ENCODE data around the gene TRIM66. TPM values are rescaled to one million over a fixed set of nuclear protein-coding genes. Genes with fewer than 3 reads are reported as not detected.
A peak's percentile ranks its signal among the peaks of the same experiment; 100 is the strongest.
"Not testable (repeated sequence)": the region's sequence is repeated elsewhere in the genome, so short reads cannot be mapped to it uniquely, and the experiment has no call there.

The TRIM66 gene
- polyA plus RNA-seq, 1 donor: 3.8 TPM

DNA sequence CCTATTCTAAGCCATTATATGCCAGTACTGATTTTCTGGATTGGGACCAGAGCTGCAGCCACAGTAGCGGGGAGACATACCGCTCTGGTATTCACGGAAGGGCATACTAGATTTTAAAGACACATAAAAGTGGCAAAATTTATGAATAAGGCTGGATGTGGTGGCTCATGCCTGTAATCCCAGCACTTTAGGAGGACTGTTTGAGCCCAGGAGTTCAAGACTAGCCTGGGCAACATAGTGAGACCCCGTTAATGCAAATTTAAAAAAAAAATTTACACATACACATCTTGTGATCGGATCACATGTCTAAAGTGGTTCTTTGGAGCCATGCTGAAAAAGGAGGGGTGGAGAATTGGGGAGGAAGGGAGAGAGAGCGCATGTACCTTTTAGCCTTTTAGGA lies 9.1 kb upstream of the TRIM66 start:
- DNase-seq (ENCODE audit: low read depth): no peak

DNA sequence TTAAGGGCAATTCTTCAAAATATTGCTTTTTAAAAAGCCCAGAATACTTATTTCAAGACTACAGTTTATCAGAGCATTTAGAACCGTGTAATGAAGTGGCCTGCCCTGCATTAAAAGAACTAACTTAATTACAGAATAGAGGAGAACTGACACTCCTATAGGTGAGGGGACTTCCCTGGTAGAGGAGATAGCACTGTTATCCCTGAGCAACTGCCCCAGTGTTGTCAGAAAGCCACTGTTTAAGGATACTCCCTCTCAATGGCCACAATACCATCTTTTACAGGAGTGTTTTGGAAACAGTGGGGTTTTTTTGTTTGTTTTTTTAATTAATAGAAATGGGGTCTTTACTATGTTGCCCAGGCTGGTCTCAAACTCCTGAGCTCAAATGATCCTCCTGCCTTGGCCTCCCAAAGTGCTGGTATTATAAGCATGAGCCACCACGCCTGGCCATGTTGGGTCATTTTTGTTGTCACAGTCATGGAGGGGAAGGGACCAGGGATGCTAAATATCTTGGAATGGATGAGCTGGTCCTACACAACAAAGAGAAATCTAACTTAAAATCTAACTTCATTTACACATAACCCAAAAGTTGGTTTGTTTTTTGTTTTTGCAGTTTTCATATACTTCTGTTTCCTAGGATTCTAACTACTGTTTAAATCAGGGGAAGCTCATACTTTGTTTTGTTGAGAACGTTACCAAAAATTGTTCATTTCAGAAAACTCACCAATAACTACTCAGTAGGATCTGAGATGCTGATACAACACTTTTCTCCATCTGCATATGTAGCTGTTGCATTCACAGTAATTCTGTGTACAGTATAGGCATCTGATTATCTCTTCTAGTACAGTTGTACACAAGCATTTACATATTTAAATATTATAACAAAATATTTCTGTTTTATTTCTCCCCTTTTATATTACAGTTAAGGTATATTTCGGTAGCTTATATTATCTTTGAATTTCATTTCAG lies 8.2 kb upstream of the TRIM66 start:
- no peak for DNase-seq (ENCODE audit: low read depth)

DNA sequence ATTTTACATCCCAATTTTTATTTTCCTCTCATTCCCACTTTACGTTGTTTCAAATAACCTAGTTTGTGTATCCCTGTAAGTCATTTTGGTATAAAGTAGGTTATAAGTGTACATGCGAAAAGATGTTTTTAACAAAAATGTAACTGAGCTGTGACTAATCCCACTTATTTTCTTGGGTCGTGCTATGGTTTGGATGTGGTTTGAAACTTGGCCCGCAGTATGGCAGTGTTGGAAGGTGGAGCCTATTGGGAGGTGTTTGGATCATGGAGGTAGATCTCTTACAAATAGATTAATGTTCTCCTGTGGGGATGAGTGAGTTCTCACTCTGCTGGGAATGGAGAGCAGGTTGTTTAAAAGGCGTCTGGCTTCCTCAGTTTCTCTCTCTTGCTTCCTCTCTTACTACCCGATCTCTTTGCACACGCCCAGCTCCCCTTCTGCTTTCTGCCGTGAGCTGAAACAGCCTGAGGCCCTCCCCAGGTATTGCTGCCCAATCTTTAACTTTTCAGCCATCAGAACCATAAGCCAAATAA lies 7.3 kb upstream of the TRIM66 start:
- DNase-seq (ENCODE audit: low read depth): no peak

DNA sequence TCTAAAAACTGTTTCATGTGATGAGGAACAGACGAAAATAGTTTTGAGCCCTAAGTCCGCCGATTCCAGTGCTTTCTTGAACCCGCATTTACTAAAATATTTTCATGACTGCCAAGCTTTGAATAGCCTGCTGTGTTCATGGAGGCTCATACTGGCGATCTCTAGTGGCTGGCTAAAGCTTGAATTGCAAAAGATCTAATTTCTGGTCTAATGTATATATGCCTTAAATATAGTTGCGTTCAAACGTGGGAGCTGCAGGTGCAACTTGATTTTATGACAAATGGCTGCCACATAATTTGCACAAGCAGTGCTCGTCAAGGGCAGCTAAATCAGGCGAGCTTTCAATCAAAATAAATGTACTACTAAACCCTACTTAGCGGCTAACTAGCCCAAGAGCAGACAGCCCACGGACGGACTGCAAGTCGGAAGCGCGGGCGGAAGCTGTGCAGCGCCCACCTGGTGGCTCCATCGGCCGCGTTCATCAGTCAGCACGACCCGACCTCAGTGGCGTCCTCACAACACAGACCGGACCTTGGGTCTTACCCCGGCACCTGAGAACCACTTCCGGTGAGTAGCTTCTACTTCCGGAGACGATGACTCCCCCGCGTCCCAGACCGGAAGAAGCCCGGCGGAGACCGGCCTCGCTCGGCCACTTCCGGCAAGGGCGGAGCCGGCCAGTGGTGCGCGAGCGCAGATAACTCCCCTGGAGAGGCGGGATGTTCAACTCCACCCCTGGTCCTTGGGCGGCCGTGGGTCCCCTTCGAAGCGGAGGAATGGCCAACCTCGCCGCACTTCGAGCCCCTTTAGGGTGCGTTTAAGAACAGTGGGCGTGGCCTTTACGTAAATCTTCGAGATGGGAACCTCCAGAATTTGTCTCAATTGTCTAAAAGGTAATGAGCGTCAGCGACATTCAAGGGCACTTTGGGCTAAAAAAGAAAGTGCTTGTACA lies 6.2 kb upstream of the TRIM66 start:
- DNase-seq (ENCODE audit: low read depth): peak; percentile 91

DNA sequence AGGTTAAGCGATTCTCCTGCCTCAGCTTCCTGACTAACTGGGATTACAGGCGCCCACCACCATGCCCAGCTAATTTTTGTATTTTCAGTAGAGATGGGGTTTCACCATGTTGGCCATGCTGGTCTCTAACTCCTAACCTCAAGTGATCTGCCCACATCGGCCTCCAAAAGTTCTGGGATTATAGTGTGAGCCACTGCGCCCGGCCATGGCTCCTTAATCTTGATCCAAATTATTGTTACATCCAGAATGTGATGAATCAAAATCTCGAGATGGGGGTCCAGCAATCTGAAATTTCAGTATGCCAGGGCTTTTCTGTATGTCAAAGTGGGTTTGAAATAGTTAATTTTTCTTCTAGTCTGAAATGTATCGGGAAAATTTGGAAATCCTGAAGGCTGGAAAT lies 3.9 kb upstream of the TRIM66 start:
- no peak for DNase-seq (ENCODE audit: low read depth)

DNA sequence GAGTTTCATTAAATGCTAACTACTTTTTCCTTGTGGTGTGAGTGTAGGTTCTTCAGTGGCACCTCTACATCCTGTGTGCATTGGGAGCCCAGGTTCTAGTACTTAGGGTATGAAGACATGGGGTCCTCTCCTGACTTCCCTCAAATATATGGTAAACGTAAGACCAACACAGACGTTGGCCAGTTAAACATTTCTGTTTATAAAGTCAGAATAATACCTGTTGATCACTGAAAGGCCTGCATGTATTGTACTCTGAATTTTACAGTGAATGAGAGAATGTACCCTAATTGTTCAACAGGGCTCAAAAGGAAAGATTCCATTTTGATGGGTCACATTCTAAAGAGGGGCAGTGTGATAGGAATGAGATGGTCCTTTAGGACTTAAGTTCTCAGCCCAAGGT lies 3.4 kb upstream of the TRIM66 start:
- no peak for DNase-seq (ENCODE audit: low read depth)

DNA sequence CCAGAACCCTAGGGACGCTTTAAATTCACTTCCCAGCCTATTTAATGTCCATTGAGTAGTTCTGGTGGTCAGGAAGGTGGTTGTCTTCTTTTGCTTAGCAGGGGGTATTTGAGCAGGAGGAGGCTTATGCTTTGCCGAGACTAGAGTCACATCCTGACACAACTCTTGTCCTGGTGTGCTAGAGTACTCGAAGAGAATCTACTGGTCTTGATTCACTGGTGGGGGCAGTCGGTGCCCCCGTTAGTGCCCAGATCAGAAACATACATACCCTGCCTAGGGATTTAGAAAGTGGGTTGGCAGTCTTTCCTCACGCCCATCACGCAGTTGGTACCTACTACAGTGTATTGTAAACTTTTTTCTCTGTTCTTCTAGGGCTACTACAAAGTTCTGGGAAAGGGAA lies 2.8 kb upstream of the TRIM66 start:
- DNase-seq (ENCODE audit: low read depth): no peak

DNA sequence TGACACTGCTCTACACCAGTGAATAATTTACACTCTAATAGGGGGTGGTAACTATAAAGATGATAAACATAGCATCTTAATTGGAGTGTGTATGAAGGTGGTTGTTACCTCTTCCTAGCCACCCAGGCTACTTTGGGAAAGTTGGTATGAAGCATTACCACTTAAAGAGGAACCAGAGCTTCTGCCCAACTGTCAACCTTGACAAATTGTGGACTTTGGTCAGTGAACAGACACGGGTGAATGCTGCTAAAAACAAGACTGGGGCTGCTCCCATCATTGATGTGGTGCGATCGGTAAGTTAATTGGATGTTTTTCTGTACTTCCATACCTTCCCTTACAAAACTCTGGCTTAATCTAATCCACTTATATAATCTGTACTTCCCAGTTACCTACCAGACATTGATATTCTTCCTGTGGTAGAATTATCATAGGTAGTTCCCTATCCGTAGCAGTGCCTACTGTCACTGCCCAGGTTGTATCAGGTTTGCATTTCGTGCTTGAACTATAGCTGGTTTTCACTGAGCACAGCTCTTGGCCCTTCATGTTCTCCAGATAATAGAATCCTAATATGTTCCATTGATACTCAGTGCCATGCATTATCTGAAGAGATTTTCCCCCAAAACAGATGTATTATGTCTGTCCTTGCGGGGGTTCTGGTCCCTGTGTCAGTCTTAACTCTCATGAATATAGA lies 2.3 kb upstream of the TRIM66 start:
- no peak for DNase-seq (ENCODE audit: low read depth)

DNA sequence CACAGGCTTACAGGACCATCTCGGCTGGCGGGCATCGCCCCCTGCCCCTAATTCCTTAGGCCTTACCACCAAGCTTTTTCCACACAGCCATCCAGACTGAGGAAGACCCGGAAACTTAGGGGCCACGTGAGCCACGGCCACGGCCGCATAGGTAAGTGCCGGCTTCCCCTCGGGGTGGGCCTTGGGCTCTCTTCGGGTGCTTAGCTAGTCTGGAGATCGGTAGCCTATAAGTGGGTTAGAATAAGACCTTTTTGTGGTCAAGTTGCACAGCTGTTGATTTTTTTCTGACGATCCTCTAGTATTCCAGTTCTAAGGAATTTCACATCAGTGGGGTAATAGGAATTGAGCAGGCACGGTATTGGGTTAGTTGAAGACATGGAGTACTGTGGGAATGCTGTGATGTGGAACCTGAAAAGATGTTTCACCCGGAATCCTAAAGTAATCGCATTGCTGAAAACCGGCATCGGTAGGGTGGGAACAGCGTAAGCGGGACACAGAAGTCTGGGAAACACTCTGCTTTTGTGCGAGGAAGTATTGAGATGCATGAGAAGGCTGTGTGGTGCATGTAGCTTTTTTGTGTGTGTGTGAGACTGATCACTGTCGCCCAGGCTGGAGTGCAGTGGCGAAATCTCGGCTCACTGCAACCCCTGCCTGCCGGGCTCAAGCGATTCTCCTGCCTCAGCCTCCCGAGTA lies 796 bp upstream of the TRIM66 start:
- DNase-seq (ENCODE audit: low read depth): no peak

DNA sequence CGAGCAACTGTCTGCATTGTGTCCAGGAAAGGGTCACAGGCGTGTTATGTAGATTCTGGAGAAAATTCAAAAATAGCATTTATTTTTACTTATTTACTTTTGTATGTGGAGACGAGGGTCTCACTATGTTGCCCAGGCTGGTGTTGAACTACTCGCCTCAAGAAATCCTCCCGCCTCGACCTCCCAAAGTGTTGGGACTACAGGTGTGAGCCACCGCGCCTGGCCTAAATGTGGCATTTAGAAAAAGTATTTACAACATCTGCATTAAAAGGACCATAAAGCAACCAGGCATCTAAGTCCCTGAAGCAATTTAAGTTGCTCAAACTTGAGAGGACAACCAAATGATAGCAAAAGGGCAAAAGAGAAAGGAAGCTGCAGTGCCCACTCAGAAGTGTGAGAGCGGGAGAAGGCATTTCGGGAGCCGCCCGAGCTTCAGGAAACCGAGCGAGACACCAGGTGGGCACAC lies 595 bp downstream of the TRIM66 start:
- no peak for DNase-seq (ENCODE audit: low read depth)

DNA sequence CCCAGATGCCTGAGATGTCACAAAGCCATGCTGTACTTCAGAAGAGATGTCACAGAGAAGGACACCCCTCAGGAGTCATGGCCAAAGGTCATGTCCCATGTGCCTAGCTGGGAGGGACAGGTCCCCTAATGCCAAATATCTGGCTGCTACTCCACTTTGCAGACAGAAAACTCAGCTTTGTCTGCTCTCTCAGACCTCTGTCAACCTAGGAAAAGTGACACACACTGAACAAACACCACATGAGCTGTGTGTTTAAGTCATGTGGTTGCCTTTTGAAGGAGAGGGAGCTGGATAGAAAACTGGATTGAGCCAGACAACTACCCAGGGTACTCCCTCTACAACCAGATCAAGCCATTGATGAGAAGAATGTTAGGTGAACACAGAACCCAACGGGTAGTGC lies 3.5 kb downstream of the TRIM66 start:
- no peak for DNase-seq (ENCODE audit: low read depth)

DNA sequence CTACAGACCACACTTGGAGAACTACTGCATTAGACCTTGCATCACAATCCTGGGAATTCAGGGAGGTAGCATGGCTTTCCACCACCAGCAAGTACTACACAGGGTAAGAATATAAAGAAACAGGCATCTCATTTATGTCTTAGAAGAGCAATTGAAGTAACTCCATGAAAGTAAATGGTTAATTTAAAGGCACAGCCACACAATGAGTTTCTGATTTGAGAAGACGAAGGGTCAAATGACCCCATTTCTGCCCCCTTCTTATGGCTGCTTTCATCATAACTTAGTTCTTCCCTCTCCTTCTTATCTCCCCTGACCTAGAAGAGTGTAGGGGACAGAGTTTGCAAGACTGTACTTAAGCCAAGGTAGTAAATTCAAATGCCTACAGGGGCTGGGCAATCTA lies 6.0 kb downstream of the TRIM66 start:
- no peak for DNase-seq (ENCODE audit: low read depth)

DNA sequence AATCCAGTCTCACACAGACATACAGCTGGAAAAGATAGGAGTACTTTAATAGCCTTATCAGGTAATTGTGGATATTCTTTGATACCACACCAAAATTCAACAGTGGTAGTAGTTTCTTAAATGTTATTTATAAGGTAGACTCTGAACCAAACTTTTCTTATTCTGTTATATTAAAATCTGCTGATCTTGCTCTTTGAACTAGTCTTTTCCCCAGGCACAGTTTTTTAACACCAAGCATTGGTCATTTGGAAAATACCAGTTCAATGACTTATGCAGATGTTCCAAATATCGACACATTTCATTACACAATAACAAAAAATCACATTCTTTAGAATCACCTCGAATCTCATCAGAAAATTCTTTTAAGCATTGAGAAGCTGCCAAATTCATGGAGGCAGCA lies 7.6 kb downstream of the TRIM66 start:
- DNase-seq (ENCODE audit: low read depth): no peak

DNA sequence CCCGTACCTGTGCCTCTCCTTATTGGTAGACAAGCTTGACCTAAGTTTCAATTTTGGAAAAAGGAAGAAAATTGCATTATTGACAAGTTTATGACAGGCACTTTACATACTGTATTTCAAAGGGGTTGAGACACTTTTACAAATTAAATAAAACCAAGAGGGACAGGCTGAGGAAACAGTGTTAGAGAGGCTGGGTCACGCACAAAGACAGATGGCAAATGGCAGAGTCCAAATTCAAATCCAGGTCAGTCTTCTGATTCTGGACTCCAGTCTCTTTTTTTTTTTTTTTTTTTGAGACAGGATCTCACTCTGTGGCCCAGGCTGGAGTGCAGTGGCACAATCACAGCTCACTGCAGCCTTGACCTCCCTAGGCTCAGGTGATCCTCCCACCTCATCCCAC lies 10.1 kb downstream of the TRIM66 start:
- DNase-seq (ENCODE audit: low read depth): no peak

DNA sequence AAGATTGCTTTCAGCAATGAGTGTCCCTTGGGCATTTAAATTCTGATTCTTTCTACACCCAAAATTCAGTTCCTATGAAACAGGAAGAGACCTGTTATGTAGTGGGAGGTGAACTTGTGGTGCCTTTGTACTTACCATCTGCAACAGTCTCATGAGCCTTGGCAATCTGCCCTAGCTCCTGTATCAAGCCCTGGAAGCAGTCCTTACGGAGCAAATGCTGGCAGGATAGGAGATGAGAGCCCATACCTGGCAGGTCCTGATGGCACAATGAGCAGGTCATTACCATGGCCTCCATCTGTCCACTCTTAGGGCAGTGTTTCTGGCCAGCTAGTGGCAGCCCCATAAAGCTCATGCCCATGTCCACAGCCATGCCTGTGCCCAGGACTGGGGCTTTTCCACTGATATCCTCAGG lies 10.8 kb downstream of the TRIM66 start:
- DNase-seq (ENCODE audit: low read depth): no peak

DNA sequence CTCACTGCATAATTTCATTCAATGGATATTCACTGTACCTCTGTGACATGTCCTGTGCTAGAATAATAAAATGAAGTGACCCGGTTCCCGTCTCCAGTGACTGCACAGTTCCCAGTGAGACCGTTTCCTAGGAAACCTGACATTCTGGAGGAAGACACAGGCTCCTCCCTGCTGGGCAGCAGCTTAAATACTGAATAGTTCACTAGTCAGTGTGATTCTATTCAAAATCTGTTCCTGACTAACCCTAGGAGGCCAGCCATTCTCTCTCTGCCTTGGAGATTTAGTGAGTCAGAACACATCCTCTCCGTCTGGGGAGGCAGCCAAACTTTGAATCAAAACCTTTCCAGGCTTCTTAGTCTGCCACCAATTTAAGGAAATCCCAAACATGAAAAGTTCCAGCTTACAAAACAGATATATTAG lies 11.3 kb downstream of the TRIM66 start:
- DNase-seq (ENCODE audit: low read depth): peak; percentile 84

DNA sequence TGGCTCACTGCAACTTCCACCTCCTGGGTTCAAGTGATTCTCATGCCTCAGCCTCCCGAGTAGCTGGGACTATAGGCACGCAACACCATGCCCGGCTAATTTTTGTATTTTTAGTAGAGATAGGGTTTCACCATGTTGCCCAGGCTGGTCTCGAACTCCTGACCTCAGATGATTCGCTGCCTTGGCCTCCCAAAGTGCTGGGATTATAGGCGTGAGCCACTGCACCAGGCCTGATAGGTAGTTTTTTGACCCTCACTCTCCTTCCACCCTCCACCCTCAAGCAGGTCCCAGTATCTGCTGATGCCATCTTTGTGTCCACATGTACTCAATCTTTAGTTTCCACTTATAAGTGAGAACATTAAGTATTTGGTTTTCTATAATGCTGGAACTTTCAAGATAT lies 12.4 kb downstream of the TRIM66 start:
- DNase-seq (ENCODE audit: low read depth): not testable (repeated sequence)

DNA sequence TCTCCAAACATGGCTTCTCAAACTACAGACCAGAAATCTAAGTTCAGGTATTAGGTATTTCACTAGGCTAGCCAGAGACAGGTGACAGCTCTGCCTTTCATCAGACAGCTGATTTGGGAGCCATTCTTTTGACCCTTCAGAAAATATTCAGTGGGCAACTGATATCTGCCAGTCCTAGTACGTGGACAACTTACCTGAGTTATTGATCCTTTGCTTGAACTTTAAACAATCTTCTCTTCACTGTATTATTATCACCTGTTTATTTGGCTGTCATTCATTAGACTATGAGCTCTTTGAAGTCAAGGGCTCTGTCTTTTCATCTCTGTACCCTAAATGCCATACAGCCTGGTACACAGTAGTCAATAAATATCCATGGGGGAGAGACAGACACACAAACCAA lies 17.2 kb downstream of the TRIM66 start:
- DNase-seq (ENCODE audit: low read depth): no peak

DNA sequence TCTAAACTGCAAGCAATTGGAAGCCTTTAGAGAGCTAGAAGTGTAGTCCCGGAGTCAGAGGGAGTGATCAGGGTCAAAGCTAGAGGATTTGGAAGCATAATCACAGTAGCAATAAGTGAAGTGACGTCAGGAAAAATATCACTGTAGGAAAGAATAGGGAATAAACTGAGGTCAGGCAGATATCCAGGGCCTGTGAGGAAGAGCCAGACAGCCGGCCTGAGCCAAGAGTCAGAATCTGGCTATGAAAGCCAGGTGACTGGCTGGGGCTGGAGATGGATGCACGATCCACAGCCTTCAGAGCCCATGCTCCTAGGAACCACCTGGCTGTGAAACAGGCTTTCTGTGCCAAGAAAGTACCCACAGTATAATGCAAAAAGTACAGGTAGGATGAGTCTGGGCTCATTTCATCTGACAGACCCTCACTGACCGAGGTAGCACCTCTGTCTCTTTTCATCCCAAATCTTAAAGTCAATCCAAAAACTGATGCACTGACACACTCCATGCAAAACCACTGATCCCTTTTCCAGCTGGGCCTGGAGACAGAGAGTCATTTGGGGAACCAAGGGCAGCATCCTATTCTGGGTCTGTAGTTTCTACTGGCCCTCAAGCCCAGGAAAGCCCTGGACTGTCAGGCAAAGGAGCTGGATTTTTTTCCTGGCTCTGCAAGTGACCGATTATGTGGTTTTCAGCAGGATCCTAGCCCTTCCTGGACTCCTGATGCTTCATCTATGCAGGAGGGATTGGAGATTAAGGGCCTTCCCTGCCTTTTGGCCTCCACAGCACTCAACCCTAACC lies 21.3 kb downstream of the TRIM66 start:
- no peak for DNase-seq (ENCODE audit: low read depth)

All from forelimb muscle (tissue), 1 donor.